Esophagus squamous epithelium (tissue), 4 donors: Measurements from ENCODE around the gene COL16A1.

Experiments
- POLR2A ChIP-seq, 4 donors: fragments of 450-650 bp; IDR thresholded peaks; one replicate each; pipeline ENCODE4 v1.6.1; 2017; ENCODE audit warnings: antibody characterized with exemption in 4 of 4, mild to moderate bottlenecking in 4 of 4, moderate library complexity in 3 of 4
- TF ChIP-seq, protein P1 (sequence below), 6 experiments: fragments of 450-650 bp in 4 of 6; fragments of 200-600 bp in 2 of 6; sonication (generic) in 2 of 6; IDR thresholded peaks; one replicate each; pipeline ENCODE4 v1.5.1; 2016 to 2019; ENCODE audit warnings: antibody characterized with exemption in 6 of 6, mild to moderate bottlenecking in 4 of 6, moderate library complexity in 4 of 6

DNA sequence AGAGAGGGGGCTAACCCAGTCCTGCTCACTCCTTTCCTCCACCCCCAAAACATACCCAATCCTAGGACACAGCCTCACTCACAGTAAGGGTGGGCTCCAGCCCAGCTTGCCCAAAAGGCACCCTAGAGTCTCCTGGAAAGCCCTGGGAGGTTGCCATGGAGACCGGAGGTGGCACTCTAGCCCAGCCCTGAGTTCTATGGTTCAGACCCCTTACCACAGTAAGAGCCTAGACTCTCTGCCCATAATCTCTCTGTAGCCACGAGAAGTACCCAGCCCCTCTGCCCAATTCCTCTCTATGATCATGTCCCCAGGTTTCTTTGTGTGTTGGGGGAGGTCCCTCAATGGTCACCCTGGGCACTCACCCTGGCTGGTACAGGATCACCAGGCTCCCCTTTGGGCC lies 14.4 kb downstream of the COL16A1 start:
- TF ChIP-seq, protein P1, sequence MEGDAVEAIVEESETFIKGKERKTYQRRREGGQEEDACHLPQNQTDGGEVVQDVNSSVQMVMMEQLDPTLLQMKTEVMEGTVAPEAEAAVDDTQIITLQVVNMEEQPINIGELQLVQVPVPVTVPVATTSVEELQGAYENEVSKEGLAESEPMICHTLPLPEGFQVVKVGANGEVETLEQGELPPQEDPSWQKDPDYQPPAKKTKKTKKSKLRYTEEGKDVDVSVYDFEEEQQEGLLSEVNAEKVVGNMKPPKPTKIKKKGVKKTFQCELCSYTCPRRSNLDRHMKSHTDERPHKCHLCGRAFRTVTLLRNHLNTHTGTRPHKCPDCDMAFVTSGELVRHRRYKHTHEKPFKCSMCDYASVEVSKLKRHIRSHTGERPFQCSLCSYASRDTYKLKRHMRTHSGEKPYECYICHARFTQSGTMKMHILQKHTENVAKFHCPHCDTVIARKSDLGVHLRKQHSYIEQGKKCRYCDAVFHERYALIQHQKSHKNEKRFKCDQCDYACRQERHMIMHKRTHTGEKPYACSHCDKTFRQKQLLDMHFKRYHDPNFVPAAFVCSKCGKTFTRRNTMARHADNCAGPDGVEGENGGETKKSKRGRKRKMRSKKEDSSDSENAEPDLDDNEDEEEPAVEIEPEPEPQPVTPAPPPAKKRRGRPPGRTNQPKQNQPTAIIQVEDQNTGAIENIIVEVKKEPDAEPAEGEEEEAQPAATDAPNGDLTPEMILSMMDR (IDR thresholded peaks at IDR 0.05), result no peak
- no peak for TF ChIP-seq POLR2A (IDR thresholded peaks at IDR 0.05)
